GM11168 (cell line): ENCODE measurements around the gene TNFRSF9.
"Not testable (repeated sequence)": the region's sequence is repeated elsewhere in the genome, so short reads cannot be mapped to it uniquely, and the experiment has no call there.

Experiments
- in situ Hi-C: fragments of 300-500 bp; cut with MboI; formaldehyde crosslinking; loops from one replicate; pipeline ENCODE4 v1.12.0; 2022; ENCODE audit warnings: low sequenced_read_pairs; ENCODE audit not compliant: unreplicated experiment

Gene TNFRSF9

GRCh38 chr1:7940745-7941436 lies at the start of gene TNFRSF9:
TSS of gene TNFRSF9 (minus strand) at chr1:7940839. CDS start at chr1:7939994, 845 bp downstream.
- in situ Hi-C loops: no loop called here

GRCh38 chr1:7989762-7990428 lies 49.3 kb upstream of the TNFRSF9 start:
- in situ Hi-C loops: no loop called here

DNA sequence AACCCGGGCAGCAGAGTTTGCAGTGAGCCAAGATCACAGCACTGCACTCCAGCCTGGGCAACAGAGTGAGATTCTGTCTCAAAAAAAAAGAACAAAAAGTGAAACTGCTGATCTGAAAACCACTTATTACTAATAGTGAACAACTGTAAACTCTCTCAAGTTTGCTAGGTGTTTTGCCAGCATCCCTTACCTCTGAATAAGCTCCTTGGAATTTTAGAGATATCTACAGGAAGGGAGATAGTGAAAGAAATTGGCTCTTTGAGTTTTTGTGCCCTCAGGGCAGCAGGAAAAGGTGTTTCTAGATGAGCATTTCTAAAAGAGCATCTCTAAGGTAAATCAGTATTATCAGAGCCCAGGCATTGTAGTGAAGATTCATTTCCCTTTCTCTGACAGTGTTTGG lies 47.9 kb upstream of the TNFRSF9 start:
- in situ Hi-C loops: no loop called here

DNA sequence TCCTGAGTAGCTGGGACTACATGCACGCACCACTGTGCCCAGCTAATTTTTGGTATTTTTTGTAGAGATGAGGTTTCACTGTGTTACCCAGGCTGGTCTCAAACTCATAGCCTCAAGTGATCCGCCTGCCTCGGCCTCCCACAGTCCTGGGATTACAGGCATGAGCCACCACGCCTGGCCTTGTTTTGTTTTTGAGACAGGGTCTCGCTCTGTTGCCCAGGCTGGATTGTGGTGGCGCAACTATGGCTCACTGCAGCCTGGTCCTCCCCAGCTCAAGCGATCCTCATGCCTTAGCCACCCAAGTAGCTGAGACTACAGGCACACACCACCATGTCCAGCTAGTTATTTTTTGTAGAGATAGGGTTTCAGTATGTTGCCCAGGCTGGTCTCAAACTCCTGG lies 46.9 kb upstream of the TNFRSF9 start:
- in situ Hi-C loops: no loop called here

DNA sequence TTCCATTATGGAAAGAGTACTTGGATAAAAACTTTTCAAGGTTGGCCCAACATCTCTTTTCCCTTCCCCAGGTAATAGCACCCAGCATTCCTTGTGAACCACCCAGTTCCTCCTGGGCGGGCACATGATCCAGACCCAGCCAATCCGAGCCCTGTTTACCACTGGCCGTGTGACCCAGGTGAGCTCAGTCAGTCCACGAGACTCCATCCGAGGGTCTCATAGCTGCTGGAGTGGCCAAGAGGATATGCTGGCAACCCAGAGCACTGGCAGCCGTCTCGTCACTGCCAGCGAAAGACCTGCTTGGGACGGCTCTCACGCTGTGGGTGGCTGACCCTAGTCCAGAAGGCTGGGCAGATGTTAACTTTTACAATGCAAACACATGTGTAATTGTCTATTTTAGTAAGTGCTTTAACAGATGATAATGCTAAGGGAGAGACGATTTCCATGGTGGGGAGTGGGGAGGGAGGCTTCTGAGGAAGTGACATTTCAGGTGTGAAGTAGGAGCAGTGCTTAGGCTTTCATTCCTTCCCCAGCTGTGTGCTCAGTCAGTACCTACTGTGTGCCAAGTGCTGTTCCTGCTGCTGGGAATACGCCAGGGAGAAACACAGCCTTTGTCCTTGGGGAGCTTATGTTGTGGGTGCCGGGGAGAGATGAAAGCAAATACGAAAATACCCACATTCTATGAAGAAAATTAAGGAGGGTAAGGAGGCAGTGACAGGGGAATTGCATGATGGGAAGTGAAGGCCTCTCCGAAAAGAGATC lies 45.4 kb upstream of the TNFRSF9 start:
- in situ Hi-C loops: no loop called here

- in situ Hi-C loops: no loop called here
Observed at GRCh38 chr1:7984811-7985210, 44.2 kb upstream of the TNFRSF9 start.

- in situ Hi-C loops: no loop called here
Observed at GRCh38 chr1:7983086-7983778, 42.6 kb upstream of the TNFRSF9 start.

DNA sequence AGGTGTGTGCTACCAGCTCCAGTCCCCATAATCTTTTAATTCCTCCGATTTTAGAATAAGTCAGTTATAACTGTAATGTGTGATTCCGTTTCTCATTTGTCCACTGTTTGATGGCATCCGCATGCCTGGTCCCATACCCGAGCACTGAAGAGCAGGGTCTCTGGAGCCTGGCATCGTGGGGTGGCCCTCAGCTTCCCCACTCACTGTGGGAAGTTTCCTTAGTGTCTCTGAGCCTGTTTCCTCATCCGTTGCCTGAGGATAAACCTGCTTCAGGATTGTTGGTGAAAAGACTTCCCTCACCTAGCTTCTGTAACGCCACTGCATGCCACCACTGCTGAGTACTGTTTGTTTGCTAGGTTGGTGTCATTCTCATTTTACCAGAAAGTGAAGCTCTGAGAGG lies 40.3 kb upstream of the TNFRSF9 start:
- in situ Hi-C loops: no loop called here

- in situ Hi-C loops: no loop called here
Observed at GRCh38 chr1:7975212-7975865, 34.7 kb upstream of the TNFRSF9 start.

DNA sequence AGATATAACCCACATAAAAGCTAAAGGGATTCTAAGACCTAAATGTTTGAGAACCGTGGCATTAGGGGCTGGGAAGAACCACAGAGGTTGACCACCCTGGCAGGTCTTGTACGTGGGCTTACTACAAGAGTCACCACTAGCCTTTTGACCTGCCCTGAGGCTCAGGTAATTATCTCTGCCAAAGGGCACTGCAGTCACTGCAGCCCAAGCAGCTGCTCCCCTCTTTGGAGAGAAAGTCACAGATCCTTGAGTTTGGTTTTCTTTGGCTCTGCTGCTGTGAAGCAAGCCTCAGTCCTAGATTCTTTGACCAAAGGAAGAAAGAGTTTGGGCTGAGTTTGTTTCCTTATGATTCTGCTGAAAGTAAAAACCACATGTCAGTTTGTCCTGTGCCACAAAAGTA lies 32.4 kb upstream of the TNFRSF9 start:
- in situ Hi-C loops: no loop called here

DNA sequence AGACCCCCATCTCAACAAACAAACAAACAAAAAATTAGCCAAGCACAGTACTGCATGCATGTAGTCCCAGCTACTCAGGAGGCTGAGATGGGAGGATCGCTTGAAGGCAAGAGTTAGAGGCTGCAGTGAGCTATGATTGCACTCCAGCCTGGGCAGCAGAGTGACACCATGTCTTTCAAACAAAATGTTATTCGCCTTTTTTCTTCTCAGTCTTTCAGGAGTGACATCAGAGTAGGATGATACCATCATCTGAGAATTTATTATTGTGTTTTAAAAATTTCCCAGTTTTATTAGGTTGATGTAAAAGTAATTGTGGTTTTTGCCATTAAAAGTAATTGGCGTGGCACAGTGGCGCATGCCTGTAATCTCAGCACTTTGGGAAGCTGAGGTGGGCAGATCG lies 31.6 kb upstream of the TNFRSF9 start:
- in situ Hi-C loops: no loop called here

DNA sequence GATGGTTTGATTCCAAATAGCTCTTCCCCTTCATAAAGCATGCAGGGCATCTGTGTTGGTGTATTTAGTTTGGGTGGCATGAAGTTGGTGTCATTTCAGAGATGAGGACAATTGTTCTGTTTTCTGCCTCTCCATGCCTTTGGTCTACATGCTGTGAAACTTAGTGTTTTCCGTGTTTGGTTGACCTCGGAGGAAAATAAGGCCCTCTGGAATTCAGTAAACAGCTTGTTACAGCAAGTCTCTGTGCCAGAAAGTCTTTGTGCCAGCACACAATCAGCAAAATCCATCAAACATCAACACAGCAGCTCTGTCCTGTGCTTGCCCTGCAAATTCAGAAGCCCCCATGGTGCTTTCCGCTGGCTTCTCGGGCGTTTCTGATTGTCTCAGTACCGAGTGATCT lies 30.4 kb upstream of the TNFRSF9 start:
- in situ Hi-C loops: no loop called here

DNA sequence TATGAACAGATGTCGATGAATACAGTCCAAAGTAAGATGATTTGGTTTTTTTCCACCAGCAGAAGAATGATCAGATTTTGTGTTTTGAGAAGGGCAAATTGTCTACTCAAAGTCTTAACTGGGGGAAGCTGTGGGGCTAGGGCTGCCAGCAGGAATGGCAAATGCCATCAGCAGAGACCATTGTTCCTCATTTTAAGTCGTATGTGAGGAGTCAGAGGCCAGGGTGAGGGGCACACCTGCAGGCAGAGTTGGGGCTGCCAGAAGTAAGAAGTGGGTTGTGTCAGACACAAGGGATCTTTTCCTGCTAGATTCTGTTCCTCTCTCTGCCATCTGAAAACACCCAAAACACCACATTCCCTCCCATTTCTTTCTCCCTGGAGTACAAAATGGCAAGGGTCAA lies 29.6 kb upstream of the TNFRSF9 start:
- in situ Hi-C loops: no loop called here

- in situ Hi-C loops: no loop called here
Observed at GRCh38 chr1:7967651-7968050, 27.0 kb upstream of the TNFRSF9 start.

DNA sequence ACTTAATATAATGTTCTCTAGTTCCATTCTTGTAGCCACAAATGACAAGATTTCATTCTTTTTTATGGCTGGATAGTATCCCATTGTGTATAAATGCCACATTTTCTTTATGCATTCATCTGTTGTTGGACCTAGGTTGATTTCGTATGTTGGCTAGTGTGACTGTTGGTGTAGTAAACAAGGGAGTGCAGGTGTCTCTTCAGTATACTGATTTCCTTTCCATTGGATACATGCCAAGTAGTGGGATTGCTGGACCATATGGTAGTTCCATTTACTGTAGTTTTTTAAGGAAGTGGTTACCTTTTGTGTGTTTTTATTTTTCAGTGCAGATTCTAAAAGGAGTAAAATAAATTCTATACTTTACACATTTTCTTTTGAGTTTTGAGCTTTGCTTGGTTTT lies 26.6 kb upstream of the TNFRSF9 start:
- in situ Hi-C loops: no loop called here

DNA sequence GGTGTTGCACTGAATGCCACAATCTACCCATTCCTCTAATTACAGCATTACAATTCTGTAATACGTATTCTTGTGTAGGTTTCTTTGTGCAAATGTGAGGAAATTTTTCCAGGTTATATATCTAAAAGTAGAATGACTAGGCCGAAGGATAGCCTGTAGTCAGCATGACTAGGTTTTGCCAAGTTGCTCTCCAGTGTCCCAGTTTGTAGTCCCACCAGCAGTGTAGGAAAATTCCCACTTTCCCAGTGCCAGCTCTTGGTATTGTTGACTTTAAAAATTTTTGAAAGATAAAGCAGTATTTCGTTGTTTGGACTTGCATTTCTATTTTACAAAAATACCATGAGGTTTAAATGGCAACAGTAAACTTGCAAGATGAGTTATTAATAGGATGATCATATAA lies 23.8 kb upstream of the TNFRSF9 start:
- in situ Hi-C loops: no loop called here

DNA sequence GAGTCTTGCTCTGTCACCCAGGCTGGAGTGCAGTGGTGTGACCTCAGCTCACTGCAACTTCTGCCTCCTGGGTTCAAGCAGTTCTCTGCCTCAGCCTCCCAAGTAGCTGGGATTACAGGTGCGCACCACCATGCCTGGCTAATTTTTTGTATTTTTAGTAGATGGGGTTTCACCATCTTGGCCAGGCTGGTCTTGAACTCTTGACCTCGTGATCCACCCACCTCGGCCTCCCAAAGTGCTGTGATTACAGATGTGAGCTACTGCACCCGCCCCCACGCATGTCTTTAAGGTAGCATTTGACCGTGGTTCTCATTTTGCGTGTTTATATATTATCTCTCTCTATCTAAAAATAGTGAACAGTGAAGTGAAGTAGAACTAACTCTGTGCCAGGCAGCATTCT lies 23.2 kb upstream of the TNFRSF9 start:
- in situ Hi-C loops: not testable (repeated sequence)

DNA sequence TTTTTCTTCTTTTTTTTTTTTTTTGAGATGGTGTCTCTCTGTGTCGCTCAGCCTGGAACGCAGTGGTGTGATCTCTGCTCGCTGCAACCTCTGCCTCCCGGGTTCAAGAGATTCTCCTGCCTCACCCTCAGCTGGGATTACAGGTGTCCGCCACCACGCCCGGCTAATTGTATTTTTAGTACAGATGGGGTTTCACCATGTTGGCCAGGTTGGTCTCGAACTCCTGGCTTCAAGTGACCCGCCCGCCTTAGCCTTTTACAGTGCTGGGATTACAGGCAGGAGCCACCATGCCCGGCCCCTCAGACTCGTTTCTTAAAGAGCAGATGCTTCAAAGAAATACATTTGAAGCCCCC lies 22.7 kb upstream of the TNFRSF9 start:
- in situ Hi-C loops: not testable (repeated sequence)

DNA sequence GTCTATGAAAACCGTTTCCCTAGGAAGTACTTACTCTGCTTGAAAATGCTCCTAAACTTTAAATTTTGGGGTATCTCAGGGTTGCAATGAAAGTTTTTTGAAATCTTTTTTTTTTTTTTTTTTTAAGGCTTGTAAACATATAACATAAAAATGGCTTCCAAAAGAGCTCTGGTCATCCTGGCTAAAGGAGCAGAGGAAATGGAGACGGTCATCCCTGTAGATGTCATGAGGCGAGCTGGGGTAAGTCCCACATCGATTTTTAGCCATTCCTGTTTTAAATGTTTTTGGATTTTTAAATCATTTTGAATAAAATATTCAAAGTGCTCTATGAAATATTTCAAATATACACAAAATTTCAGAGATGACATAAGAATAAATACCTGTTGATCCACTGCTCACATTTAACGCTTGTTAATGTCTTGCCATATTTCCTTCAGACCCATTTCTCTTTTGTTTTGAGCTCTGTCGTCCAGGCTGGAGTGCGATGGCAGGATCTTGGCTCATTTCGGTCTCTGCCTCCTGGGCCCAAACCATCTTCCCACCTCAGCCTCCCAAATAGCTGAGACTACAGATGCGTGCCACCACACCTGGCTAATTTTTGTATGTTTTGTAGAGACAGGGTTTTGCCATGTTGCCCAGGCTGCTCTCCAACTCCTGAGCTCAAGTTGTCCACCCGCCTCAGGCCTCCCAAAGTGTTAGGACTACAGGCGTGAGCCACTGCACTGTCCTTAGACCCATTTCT lies 22.2 kb upstream of the TNFRSF9 start:
- in situ Hi-C loops: no loop called here

GRCh38 chr1:7962014-7962335 lies 21.3 kb upstream of the TNFRSF9 start:
- in situ Hi-C loops: no loop called here
